WI38 (cell line): Measurements from ENCODE around the gene KRT79.

Experiments used
- H3K4me3 ChIP-seq: 2 replicates; pipeline ENCODE4 v1.5.1; 2011; ENCODE audit warnings: low read depth, mild to moderate bottlenecking, control low read depth, low read length
- CTCF ChIP-seq: IDR thresholded peaks from 2 replicates; pipeline ENCODE4 v1.5.1; 2012; ENCODE audit warnings: low read depth, mild to moderate bottlenecking, control low read depth, low read length

KRT79 gene

GRCh38 chr12:52826611-52827498 lies 7.3 kb downstream of the KRT79 start:
- no peak overlapping the region for H3K4me3 ChIP-seq
- TF ChIP-seq CTCF, result no peak

- no peak overlapping the region for H3K4me3 ChIP-seq
- TF ChIP-seq CTCF, result no peak
These were observed 8.2 kb downstream of the KRT79 start for GRCh38 chr12:52825961-52826360.

GRCh38 chr12:52824741-52825410 lies 9.2 kb downstream of the KRT79 start:
- no peak for TF ChIP-seq CTCF
- H3K4me3 ChIP-seq, result no peak overlapping the region

GRCh38 chr12:52823761-52824450 lies 10.2 kb downstream of the KRT79 start:
- H3K4me3 ChIP-seq, result no peak overlapping the region
- no peak for TF ChIP-seq CTCF

GRCh38 chr12:52822771-52823510 lies 11.2 kb downstream of the KRT79 start:
- TF ChIP-seq CTCF, result no peak
- H3K4me3 ChIP-seq, result no peak overlapping the region

- no peak for TF ChIP-seq CTCF
- H3K4me3 ChIP-seq, result no peak overlapping the region
These were observed 12.1 kb downstream of the KRT79 start for GRCh38 chr12:52821826-52822660.
